ENCODE measurements around the gene STRBP.
"Not testable (repeated sequence)": the region's sequence is repeated elsewhere in the genome, so short reads cannot be mapped to it uniquely, and the experiment has no call there.

Gene STRBP

DNA sequence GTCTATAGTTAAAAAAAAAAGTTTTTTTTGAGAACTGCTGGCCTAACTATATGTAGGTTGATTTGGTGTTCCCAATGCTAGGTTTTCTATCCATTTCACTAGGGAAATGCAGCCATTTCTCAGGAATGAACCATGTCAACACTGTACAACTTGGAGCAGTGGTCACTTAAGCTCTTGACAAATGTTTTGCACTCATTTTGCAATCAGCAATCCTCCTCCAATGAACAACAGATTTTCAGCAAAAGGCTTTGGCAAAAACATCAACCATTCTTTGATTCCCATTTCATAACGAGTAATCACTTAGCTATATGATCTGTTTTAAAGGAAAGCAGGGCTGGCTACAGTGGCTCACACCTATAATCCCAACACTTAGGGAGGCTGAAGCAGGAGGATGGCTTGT lies 17.9 kb downstream of the STRBP start:
- H3K9ac ChIP-seq (ENCODE audit: low read length): no peak overlapping the region
- H3K27ac ChIP-seq (ENCODE audit: low read depth, low read length): no peak overlapping the region
- H3K4me3 ChIP-seq (ENCODE audit: low read depth, low read length): no peak overlapping the region
- no peaks in the 10 kb centered on the region for H3K27me3 ChIP-seq (ENCODE audit: control insufficient read depth, insufficient read depth, low read length)
- no peaks in the 10 kb centered on the region for H3K36me3 ChIP-seq (ENCODE audit: control insufficient read depth, insufficient read depth, low read length)
- peaks cover 7% of the 10 kb centered on the region; the same call in 1 of the 2 replicates for H3K4me1 ChIP-seq (ENCODE audit: control insufficient read depth, insufficient read depth, low read length)
- H3K9me3 ChIP-seq (ENCODE audit: control insufficient read depth, insufficient read depth, low read depth, low read length): no peaks in the 10 kb centered on the region

DNA sequence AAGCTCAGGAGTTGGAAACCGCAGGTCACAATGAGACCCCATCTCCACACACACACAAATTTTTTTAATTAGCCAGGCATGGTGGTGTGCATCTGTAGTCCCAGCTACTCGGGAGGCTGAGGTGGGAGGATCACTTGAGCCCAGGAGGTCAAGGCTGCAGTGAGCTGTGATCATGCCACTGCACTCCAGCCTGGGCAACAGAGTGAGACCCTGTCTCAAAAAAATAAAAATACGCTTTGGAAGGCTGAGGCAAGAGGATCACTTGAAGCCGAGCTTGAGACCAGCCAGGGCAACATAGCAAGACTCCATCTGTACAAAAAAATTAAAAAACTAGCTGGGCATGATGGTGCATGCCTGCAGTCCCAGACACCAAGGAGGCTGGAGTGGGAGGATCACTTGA lies 19.2 kb downstream of the STRBP start:
- not testable (repeated sequence) for H3K27me3 ChIP-seq (ENCODE audit: control insufficient read depth, insufficient read depth, low read length); H3K4me3 ChIP-seq (ENCODE audit: low read depth, low read length); H3K4me1 ChIP-seq (ENCODE audit: control insufficient read depth, insufficient read depth, low read length); H3K9ac ChIP-seq (ENCODE audit: low read length); H3K27ac ChIP-seq (ENCODE audit: low read depth, low read length); H3K36me3 ChIP-seq (ENCODE audit: control insufficient read depth, insufficient read depth, low read length); H3K9me3 ChIP-seq (ENCODE audit: control insufficient read depth, insufficient read depth, low read depth, low read length)

DNA sequence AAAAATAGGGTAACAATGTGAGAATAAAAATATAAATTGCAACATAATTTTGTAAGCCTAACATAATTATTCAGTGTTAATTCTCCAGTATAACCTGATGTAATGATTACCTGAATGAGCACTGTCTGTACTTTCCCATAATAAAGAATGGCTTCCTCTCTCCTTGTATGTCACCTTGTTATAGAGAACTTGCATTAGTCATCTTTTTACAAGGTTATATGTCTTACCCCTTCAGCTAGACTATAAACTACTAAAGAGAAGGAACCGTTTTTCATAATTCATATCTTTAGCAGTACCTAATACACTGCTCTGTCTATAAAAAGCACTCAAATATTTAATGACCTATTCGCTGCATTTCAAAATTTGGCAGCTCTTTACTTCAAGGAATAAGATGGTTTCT lies 19.8 kb downstream of the STRBP start:
- Histone ChIP-seq H3K27me3 (ENCODE audit: control insufficient read depth, insufficient read depth, low read length) (no peaks in the 10 kb centered on the region), H3K9me3 (ENCODE audit: control insufficient read depth, insufficient read depth, low read depth, low read length) (no peaks in the 10 kb centered on the region), H3K4me1 (ENCODE audit: control insufficient read depth, insufficient read depth, low read length) (peaks cover 9% of the 10 kb centered on the region; the same call in 1 of the 2 replicates), H3K4me3 (ENCODE audit: low read depth, low read length) (no peak overlapping the region), H3K36me3 (ENCODE audit: control insufficient read depth, insufficient read depth, low read length) (no peaks in the 10 kb centered on the region), H3K27ac (ENCODE audit: low read depth, low read length) (no peak overlapping the region), H3K9ac (ENCODE audit: low read length) (no peak overlapping the region)

GRCh38 chr9:123246534-123246933 lies 21.9 kb downstream of the STRBP start:
- H3K9ac ChIP-seq (ENCODE audit: low read length): no peak overlapping the region
- H3K36me3 ChIP-seq (ENCODE audit: control insufficient read depth, insufficient read depth, low read length): no peaks in the 10 kb centered on the region

GRCh38 chr9:123239726-123240125 lies 28.7 kb downstream of the STRBP start:
- no peak overlapping the region for H3K9ac ChIP-seq (ENCODE audit: low read length)
- H3K27ac ChIP-seq (ENCODE audit: low read depth, low read length): no peak overlapping the region
- no peaks in the 10 kb centered on the region for H3K9me3 ChIP-seq (ENCODE audit: control insufficient read depth, insufficient read depth, low read depth, low read length)
- H3K4me1 ChIP-seq (ENCODE audit: control insufficient read depth, insufficient read depth, low read length): peaks cover 11% of the 10 kb centered on the region
- H3K27me3 ChIP-seq (ENCODE audit: control insufficient read depth, insufficient read depth, low read length): no peaks in the 10 kb centered on the region
- H3K4me3 ChIP-seq (ENCODE audit: low read depth, low read length): no peak overlapping the region
- no peaks in the 10 kb centered on the region for H3K36me3 ChIP-seq (ENCODE audit: control insufficient read depth, insufficient read depth, low read length)

More at GRCh38 chr9:123246534-123246933, 21.9 kb downstream of the STRBP start:
- H3K27ac ChIP-seq (ENCODE audit: low read depth, low read length): no peak overlapping the region
- no peaks in the 10 kb centered on the region for H3K9me3 ChIP-seq (ENCODE audit: control insufficient read depth, insufficient read depth, low read depth, low read length)
- no peak overlapping the region for H3K4me3 ChIP-seq (ENCODE audit: low read depth, low read length)
- peaks cover 9% of the 10 kb centered on the region; the same call in 1 of the 2 replicates for H3K4me1 ChIP-seq (ENCODE audit: control insufficient read depth, insufficient read depth, low read length)
- H3K27me3 ChIP-seq (ENCODE audit: control insufficient read depth, insufficient read depth, low read length): no peaks in the 10 kb centered on the region

DNA sequence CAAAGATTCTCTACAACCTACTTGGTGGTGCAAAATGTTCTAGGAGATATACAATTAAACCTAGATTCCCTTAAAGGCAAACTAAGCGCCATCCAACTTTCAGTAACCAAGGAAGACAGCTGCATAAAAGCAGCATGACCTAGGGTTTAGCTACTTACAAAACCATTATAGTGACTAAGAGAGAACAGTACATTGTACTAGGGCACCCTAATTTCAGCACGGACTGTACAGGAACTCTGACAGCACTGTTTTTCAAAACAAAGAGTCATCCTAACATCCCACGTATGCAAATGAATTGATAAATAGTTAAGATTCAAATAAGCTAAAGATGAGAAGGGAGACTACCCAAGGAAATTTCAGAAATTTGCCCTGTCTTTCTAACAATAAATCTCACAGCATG lies 30.0 kb downstream of the STRBP start:
- Histone ChIP-seq H3K4me3 (ENCODE audit: low read depth, low read length) (no peak overlapping the region), H3K9ac (ENCODE audit: low read length) (no peak overlapping the region), H3K4me1 (ENCODE audit: control insufficient read depth, insufficient read depth, low read length) (peaks cover 11% of the 10 kb centered on the region), H3K27me3 (ENCODE audit: control insufficient read depth, insufficient read depth, low read length) (no peaks in the 10 kb centered on the region), H3K27ac (ENCODE audit: low read depth, low read length) (no peak overlapping the region), H3K9me3 (ENCODE audit: control insufficient read depth, insufficient read depth, low read depth, low read length) (no peaks in the 10 kb centered on the region), H3K36me3 (ENCODE audit: control insufficient read depth, insufficient read depth, low read length) (no peaks in the 10 kb centered on the region)

- Histone ChIP-seq H3K27me3 (ENCODE audit: control insufficient read depth, insufficient read depth, low read length) (no peaks in the 10 kb centered on the region), H3K9me3 (ENCODE audit: control insufficient read depth, insufficient read depth, low read depth, low read length) (no peaks in the 10 kb centered on the region), H3K4me3 (ENCODE audit: low read depth, low read length) (no peak overlapping the region), H3K4me1 (ENCODE audit: control insufficient read depth, insufficient read depth, low read length) (peaks cover 19% of the 10 kb centered on the region), H3K9ac (ENCODE audit: low read length) (no peak overlapping the region), H3K27ac (ENCODE audit: low read depth, low read length) (no peak overlapping the region), H3K36me3 (ENCODE audit: control insufficient read depth, insufficient read depth, low read length) (no peaks in the 10 kb centered on the region)
Measured at GRCh38 chr9:123237220-123237619, 31.2 kb downstream of the STRBP start.

DNA sequence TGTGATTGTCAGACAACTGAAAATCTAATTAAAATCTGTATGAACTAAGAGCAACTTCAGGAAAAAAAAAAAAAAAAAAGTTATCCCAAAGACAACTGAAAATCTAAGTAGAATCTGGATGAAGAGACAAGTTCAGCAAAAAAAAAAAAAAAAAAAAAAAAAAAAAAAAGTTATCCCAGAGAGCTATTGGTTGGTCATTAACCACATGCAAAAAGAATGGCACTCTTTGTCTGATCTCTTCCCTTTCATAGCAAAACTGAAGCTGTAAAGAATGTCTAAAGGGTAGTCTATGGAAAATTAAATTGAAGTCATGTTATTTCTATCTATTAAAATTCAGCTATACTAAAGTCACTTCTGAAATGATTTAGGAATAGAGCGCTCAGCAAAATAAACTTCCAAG lies 32.9 kb downstream of the STRBP start:
- Histone ChIP-seq H3K4me3 (ENCODE audit: low read depth, low read length) (no peak overlapping the region), H3K27ac (ENCODE audit: low read depth, low read length) (no peak overlapping the region), H3K9ac (ENCODE audit: low read length) (no peak overlapping the region), H3K9me3 (ENCODE audit: control insufficient read depth, insufficient read depth, low read depth, low read length) (no peaks in the 10 kb centered on the region), H3K27me3 (ENCODE audit: control insufficient read depth, insufficient read depth, low read length) (no peaks in the 10 kb centered on the region), H3K4me1 (ENCODE audit: control insufficient read depth, insufficient read depth, low read length) (peaks cover 21% of the 10 kb centered on the region), H3K36me3 (ENCODE audit: control insufficient read depth, insufficient read depth, low read length) (no peaks in the 10 kb centered on the region)

- Histone ChIP-seq H3K27ac (ENCODE audit: low read depth, low read length) (no peak overlapping the region), H3K9me3 (ENCODE audit: control insufficient read depth, insufficient read depth, low read depth, low read length) (no peaks in the 10 kb centered on the region), H3K36me3 (ENCODE audit: control insufficient read depth, insufficient read depth, low read length) (no peaks in the 10 kb centered on the region), H3K4me1 (ENCODE audit: control insufficient read depth, insufficient read depth, low read length) (peaks cover 21% of the 10 kb centered on the region), H3K4me3 (ENCODE audit: low read depth, low read length) (no peak overlapping the region), H3K27me3 (ENCODE audit: control insufficient read depth, insufficient read depth, low read length) (no peaks in the 10 kb centered on the region), H3K9ac (ENCODE audit: low read length) (no peak overlapping the region)
Measured at GRCh38 chr9:123234853-123235252, 33.5 kb downstream of the STRBP start.

DNA sequence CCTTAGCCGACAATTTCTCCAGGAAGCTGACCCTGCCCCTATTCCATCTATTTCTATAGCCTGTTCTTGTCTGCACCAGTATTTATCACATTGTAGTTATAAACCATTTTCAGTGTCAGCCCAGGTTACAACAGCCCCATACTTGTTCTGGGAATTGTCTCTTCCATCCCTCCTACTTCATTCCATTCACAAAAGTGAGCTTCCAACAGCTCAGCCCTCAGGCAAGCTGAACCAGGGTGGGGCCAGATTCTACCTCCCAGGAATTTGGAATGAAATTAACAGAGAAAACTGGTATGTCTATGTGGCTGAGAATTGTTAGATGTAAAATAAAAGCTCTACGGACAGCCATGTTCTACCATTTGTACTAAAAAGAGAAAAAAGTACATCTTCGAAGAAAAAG lies 36.1 kb downstream of the STRBP start:
- peaks cover 9% of the 10 kb centered on the region; the same call in 1 of the 2 replicates for H3K4me1 ChIP-seq (ENCODE audit: control insufficient read depth, insufficient read depth, low read length)

DNA sequence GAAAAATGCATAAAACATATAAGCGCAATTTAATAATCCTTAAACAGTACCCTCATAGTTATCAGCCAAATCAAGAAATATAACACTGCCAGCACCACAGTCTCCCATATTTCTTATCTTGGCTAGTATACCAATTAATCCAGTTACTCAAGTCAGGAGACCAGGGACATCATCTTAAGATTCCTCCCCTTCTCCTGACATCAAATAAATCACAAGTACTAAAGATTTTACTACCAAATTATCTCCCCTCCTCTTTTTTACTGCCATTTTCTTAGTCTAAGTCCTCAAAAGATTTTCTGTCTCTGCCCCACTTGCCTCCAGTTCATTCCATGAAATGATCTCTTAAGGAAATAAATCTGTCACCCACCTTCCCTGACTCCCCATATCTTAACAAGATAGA lies 37.0 kb downstream of the STRBP start:
- H3K27me3 ChIP-seq (ENCODE audit: control insufficient read depth, insufficient read depth, low read length): no peaks in the 10 kb centered on the region
- H3K36me3 ChIP-seq (ENCODE audit: control insufficient read depth, insufficient read depth, low read length): no peaks in the 10 kb centered on the region
- H3K4me1 ChIP-seq (ENCODE audit: control insufficient read depth, insufficient read depth, low read length): peaks cover 9% of the 10 kb centered on the region; the same call in 1 of the 2 replicates
- H3K4me3 ChIP-seq (ENCODE audit: low read depth, low read length): no peak overlapping the region
- H3K9ac ChIP-seq (ENCODE audit: low read length): no peak overlapping the region
- no peak overlapping the region for H3K27ac ChIP-seq (ENCODE audit: low read depth, low read length)
- no peaks in the 10 kb centered on the region for H3K9me3 ChIP-seq (ENCODE audit: control insufficient read depth, insufficient read depth, low read depth, low read length)

More for the DNA sequence above, 36.1 kb downstream of the STRBP start:
- no peaks in the 10 kb centered on the region for H3K9me3 ChIP-seq (ENCODE audit: control insufficient read depth, insufficient read depth, low read depth, low read length)
- H3K27me3 ChIP-seq (ENCODE audit: control insufficient read depth, insufficient read depth, low read length): no peaks in the 10 kb centered on the region
- no peak overlapping the region for H3K4me3 ChIP-seq (ENCODE audit: low read depth, low read length)
- H3K36me3 ChIP-seq (ENCODE audit: control insufficient read depth, insufficient read depth, low read length): no peaks in the 10 kb centered on the region
- H3K27ac ChIP-seq (ENCODE audit: low read depth, low read length): no peak overlapping the region
- H3K9ac ChIP-seq (ENCODE audit: low read length): no peak overlapping the region

- H3K4me1 ChIP-seq (ENCODE audit: control insufficient read depth, insufficient read depth, low read length): peaks cover 20% of the 10 kb centered on the region
- no peaks in the 10 kb centered on the region for H3K36me3 ChIP-seq (ENCODE audit: control insufficient read depth, insufficient read depth, low read length)
- no peak overlapping the region for H3K4me3 ChIP-seq (ENCODE audit: low read depth, low read length)
- no peak overlapping the region for H3K27ac ChIP-seq (ENCODE audit: low read depth, low read length)
- H3K9ac ChIP-seq (ENCODE audit: low read length): no peak overlapping the region
- H3K27me3 ChIP-seq (ENCODE audit: control insufficient read depth, insufficient read depth, low read length): no peaks in the 10 kb centered on the region
- no peaks in the 10 kb centered on the region for H3K9me3 ChIP-seq (ENCODE audit: control insufficient read depth, insufficient read depth, low read depth, low read length)
Measured at GRCh38 chr9:123228967-123229366, 39.4 kb downstream of the STRBP start.
